ENCODE data around the gene KCNH2. TPM values are rescaled to one million over a fixed set of nuclear protein-coding genes. Genes with fewer than 3 reads are reported as not detected.

Gene KCNH2
- total RNA-seq, 1 experiment from 2014 or later = 0.84 TPM

DNA sequence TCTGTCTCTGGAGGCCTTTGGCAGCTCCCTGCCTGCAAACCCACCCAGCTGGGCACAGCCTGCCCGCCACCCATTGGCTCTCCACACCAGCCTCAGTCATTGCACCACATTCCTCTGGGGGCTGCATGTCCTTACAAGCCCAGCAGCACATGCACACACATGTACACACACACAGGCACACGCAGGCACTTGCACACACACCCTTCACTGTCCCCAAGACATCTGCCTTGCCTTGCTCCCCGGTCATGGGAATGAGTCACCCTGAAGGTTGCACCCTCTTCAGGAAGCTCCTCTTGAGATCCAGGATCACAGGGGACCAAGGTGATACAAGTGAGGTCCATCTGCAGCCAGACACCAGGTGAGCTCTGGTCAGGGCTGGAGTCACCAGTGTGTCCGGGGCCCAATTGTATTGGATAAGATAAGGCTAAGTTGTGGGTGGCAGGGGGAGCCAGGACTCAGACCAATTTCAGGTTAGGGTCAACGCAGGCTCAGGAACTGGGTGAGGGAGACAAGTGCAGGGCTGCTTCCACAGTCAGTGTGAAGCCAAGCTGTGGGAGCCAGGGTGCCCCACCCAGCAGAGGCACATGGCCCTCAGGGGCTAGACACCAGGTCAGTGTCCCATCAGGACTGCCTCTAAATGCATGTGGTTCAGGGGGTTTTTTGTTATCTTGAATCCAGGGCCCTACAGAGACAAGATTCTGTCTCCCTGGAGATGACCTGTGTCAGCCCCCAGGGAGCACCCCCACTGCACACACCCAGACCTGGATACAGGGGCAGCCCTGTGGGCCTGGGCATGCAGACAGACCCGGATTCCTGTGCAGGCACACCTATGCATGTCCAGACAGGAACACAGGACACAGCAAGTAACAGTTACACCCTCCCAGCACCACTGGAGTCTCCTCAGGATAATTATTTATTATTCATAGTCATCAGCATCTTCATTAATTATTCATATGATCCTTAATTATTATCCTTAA, 33.8 kb downstream of the KCNH2 start:
- Histone ChIP-seq H3K36me3 (ENCODE audit: low read depth, low read length) (no peaks in the 10 kb centered on the region), H3K9me3 (ENCODE audit: low read length) (no peaks in the 10 kb centered on the region), H3K79me2 (ENCODE audit: low read length) (no peaks in the 10 kb centered on the region), H2AFZ (ENCODE audit: low read length) (no peak overlapping the region), H3F3A (ENCODE audit: low read length, unreplicated experiment) (no peaks in the 10 kb centered on the region), H4K20me1 (ENCODE audit: low read length) (no peaks in the 10 kb centered on the region), H3K27me3 (ENCODE audit: low read length) (no peaks in the 10 kb centered on the region), H3K4me3 (ENCODE audit: low read length) (no peak overlapping the region), H3K27ac (ENCODE audit: low read length) (no peak overlapping the region), H3K4me1 (ENCODE audit: insufficient read depth, low read length) (no peaks in the 10 kb centered on the region), H3K9me2 (replicated peaks; ENCODE audit: low read length) (no peaks in the 10 kb centered on the region), H3K9ac (ENCODE audit: low read length) (no peak overlapping the region), H3K4me2 (ENCODE audit: low read length) (no peak overlapping the region)
- CTCF ChIA-PET = no interaction called here
- no peak for TF ChIP-seq EZH2 (IDR thresholded peaks at IDR 0.05; ENCODE audit: low read length, unreplicated experiment)
- TF ChIP-seq, protein P1, sequence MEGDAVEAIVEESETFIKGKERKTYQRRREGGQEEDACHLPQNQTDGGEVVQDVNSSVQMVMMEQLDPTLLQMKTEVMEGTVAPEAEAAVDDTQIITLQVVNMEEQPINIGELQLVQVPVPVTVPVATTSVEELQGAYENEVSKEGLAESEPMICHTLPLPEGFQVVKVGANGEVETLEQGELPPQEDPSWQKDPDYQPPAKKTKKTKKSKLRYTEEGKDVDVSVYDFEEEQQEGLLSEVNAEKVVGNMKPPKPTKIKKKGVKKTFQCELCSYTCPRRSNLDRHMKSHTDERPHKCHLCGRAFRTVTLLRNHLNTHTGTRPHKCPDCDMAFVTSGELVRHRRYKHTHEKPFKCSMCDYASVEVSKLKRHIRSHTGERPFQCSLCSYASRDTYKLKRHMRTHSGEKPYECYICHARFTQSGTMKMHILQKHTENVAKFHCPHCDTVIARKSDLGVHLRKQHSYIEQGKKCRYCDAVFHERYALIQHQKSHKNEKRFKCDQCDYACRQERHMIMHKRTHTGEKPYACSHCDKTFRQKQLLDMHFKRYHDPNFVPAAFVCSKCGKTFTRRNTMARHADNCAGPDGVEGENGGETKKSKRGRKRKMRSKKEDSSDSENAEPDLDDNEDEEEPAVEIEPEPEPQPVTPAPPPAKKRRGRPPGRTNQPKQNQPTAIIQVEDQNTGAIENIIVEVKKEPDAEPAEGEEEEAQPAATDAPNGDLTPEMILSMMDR (conservative IDR thresholded peaks at IDR 0.05; ENCODE audit: low read depth, low read length) = no peak
- no peak for ATAC-seq
- intact Hi-C loops (cut with micrococcal nuclease) = no loop called here
- POLR2A ChIA-PET (ENCODE audit: unreplicated experiment) = no interaction called here
- DNase-seq = no peak
- no TSS peak for BruUV-seq (replicated peaks)

DNA sequence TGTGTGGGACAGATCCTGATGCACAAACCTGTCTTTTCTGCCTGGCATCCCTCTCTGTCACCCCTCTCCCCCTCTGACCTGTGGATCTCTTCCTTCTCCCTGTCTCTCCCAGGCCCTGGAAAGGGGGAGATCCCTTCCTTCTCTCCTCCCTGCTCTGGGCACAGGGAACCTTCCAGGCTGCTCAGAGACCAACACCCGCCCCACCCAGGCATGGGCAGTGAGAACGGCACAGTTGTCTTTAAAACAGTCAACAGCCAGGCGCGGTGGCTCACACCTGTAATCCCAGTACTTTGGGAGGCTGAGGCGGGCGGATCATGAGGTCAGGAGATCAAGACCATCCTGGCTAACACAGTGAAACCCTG, 34.7 kb downstream of the KCNH2 start:
- POLR2A ChIA-PET (ENCODE audit: unreplicated experiment) = no interaction called here

More for the DNA sequence above, 34.7 kb downstream of the KCNH2 start:
- CTCF ChIA-PET = no interaction called here
- DNase-seq (no peak), ATAC-seq (no peak)
- Histone ChIP-seq H3K9me3 (ENCODE audit: low read length) (no peaks in the 10 kb centered on the region), H3K4me1 (ENCODE audit: insufficient read depth, low read length) (peaks cover 6% of the 10 kb centered on the region), H3F3A (ENCODE audit: low read length, unreplicated experiment) (no peaks in the 10 kb centered on the region), H3K36me3 (ENCODE audit: low read depth, low read length) (no peaks in the 10 kb centered on the region), H3K9ac (ENCODE audit: low read length) (no peak overlapping the region), H2AFZ (ENCODE audit: low read length) (no peak overlapping the region), H3K9me2 (replicated peaks; ENCODE audit: low read length) (no peaks in the 10 kb centered on the region), H4K20me1 (ENCODE audit: low read length) (no peaks in the 10 kb centered on the region), H3K4me2 (ENCODE audit: low read length) (no peak overlapping the region), H3K79me2 (ENCODE audit: low read length) (no peaks in the 10 kb centered on the region), H3K27ac (ENCODE audit: low read length) (no peak overlapping the region), H3K27me3 (ENCODE audit: low read length) (no peaks in the 10 kb centered on the region), H3K4me3 (ENCODE audit: low read length) (no peak overlapping the region)
- intact Hi-C loops (cut with micrococcal nuclease) = no loop called here
- BruUV-seq (replicated peaks) = no TSS peak
- TF ChIP-seq, protein P1 (conservative IDR thresholded peaks at IDR 0.05; ENCODE audit: low read depth, low read length) = no peak
- no peak for TF ChIP-seq EZH2 (IDR thresholded peaks at IDR 0.05; ENCODE audit: low read length, unreplicated experiment)
- TF ChIP-seq EZH2phosphoT487 (IDR thresholded peaks at IDR 0.05; ENCODE audit: borderline replicate concordance, low read length) = no peak
